GM15510 (cell line): ENCODE measurements around the gene PRPSAP1.

Source experiments
- POLR2A ChIP-seq: IDR thresholded peaks from 3 replicates; pipeline ENCODE4 v1.6.1; 2011; ENCODE audit warnings: borderline replicate concordance; ENCODE audit not compliant: insufficient read length; ENCODE audit errors: extremely low read depth

The PRPSAP1 gene

DNA sequence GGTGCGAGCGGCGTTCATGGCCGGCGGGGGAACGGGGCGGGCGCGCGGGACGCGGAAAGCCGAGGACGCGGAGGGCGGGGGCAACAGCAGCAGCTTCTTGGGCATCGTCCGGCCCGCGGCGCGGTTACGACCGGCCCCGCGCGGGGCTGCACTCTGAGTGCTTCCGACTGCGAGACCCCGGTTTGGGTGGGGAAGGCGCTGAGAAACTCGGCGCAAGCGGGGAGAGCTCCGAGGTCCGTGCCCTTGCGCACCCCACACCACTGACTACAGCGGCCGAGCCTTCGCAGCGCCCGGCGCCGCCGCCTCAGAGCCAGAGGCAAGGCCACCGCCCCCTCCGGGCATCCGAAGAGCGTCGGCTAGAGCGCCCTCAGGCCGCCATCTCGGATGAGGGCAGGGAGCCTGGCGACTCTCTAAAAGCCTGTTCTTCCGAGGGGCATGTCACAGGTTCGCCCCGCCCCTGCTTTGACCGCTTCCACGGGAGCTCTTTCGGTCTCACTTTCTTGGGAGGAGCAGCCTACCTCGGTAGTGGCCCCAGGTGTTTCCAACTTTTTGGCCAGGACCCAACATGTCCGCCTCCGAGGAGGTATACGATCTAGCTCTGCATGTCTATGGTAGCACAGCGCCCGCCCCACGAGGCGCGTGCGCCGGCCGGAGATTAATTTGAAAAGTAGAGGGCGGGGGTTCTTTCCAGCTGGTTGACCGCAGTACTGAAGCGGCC is at the start of gene PRPSAP1:
Gene PRPSAP1 (minus strand): TSS at position 318 of the 718 bp plus-strand sequence. CDS start 213 bp downstream, at position 105.
- peak; percentile 97 for TF ChIP-seq POLR2A

- TF ChIP-seq POLR2A = no peak
Measured at GRCh38 chr17:76402711-76403110, 49.0 kb upstream of the PRPSAP1 start.

DNA sequence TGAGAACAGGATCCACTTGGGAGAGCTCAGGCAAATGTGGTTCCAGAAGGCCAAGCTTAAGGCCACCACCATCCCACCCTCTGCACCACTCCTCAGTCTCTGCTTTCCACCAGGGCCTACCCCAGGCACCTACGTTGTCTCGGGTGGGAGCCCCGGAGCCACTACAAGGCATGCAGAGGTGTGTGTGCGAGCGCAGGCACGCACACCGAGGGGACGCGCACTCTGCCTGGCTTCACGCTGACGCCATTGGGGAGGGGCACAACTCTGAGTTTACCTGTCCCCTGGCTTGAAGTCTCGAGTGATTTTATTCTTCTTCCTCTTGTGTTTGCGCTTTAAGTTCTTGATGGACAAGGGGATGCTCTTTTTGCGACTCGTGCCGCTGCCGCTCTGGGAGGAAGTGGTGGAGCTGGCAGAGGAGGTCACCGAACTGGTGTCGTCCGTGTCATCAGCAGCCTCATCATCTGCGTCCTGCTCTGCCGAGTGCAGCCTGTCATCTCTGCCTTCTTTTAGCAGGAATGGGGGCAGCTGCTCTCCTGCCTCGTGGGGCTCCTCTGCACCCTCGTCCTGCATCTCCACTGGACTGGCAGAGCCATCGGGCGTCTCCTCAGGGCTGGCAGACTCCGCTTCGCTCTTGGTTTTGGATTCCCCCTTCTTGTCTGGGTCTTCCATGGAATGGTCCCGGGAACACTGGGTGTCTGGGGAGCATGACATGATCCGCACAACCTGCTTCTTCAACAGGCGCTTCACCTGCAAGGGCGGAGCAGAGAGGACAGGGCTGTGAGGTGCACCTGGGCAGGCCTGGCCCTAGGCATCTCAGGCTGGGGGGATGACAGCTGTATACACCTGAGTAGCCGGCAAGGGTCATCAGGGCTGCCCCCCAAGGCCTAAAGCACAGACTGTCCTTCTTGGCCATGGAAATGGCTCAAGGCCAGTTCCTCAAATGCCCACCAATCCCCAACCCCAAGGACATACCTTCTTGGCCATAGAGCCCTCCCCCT is 45.8 kb upstream of the PRPSAP1 start:
- no peak for TF ChIP-seq POLR2A

DNA sequence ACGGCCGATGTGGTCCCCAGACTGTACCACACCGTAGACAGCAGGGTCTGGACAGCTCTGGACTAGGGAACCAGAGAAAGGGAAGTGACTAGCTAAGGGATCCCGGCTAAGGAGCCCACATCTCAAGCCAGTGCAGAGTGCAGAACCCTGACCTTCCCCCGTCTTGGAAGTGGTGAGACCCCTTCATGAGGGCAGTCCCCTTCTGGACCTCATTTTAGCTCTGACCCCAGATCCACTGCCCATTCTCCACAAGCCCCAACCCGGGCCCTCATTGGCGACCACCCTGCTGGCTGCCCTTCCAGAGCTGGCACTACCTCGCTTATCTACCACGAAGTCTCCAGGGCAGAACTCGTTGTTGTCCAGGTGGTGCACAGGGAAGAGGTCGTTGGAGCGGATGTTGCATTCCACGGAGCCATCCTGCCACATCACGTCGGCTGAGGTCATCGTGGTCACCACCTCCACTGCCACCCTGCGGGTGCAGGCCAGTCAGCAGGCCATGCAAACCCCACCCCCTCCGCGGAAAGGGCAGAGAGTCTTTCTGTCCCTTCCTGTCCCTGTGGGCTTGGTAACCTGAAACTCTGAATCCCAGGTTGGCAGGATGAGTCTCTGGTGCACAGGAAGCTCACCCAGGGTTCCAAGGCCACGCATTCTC is 44.9 kb upstream of the PRPSAP1 start:
- no peak for TF ChIP-seq POLR2A

DNA sequence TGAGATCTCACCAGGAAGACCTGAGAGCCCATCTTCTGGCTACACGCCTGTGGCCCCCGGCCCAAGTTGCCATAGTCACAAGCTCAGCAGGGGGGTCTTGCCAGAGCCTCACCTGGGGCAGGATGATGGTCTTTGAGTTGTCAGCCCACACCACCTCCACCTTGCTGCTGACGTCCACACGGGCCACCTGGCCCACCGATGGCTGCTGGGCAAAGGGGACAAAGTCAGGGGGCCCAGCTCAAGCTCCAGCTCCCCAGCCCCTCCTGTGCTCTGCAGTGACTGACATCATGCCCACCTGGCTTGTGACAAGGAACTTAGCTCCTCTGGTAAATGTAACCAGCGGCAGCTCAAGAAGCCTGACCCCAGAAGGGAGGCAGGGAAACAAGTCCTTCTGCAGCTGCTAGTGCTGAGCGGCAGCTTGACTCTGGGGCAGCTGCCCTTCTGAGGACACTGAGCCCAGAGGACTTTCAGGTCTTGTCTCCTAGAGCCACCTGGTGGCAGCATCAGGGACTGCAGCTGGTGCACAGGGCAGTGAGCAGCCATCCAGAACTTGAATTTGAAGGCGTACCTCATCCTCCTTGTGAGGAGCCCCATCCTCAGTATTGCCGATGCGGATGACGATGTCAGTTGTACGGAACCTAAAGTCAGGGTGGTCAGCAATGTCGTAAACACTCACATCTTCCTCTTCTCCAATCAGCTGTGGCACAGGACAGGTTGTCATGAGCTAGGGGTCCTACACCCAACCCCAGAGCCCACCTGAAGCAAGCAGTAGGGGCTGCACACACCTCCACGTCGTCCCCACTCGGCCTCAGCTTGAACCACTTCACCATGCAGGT is 44.2 kb upstream of the PRPSAP1 start:
- no peak for TF ChIP-seq POLR2A

DNA sequence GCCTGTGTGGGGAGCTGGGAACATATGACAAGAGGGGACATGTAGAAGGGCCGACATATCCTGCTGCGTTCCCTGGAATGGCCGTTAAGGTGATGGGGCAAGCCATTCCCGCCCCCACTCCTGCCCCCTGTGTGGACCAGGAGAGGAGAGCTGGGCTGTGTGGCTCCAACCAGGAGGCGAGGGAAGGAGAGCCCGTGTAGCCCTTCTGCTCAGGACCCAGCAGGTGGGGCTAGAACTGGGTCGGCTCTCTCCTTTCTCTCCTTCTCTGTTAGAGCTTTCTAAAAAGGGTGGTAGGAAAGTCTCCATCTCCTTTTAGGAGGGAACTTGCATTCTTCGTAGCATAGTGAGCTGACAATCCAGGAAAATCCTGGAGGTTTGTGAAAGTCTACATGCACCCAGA is 43.5 kb upstream of the PRPSAP1 start:
- TF ChIP-seq POLR2A = no peak

GRCh38 chr17:76395980-76396379 is 42.3 kb upstream of the PRPSAP1 start:
- TF ChIP-seq POLR2A = no peak

DNA sequence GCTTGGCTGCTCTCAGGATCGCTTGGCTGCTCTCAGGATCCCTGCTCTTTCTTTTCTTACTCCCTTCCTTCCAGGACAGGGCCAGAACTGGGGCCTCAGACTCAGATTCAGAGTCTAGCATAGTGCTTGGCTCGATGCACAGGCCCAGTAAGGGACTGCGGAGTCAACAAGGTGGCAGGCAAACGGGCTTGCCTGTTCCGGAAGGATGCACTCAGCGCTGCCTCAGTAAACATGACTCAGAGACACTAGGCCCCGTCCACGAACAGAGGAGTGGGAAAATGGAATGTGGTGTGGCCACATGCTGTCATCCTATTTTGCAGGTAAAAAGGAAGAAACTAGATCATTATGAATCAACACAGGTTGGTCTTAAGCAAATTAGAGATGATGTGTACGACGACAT is 40.5 kb upstream of the PRPSAP1 start:
- no peak for TF ChIP-seq POLR2A

- TF ChIP-seq POLR2A = no peak
Measured at GRCh38 chr17:76391200-76391715, 37.5 kb upstream of the PRPSAP1 start.

- no peak for TF ChIP-seq POLR2A
Measured at GRCh38 chr17:76390003-76390421, 36.3 kb upstream of the PRPSAP1 start.

- no peak for TF ChIP-seq POLR2A
Measured at GRCh38 chr17:76388966-76389888, 35.5 kb upstream of the PRPSAP1 start.

- no peak for TF ChIP-seq POLR2A
Measured at GRCh38 chr17:76386966-76387765, 33.5 kb upstream of the PRPSAP1 start.
